Uterus (tissue), 4 donors: Measurements from ENCODE around the gene COPA. TPM values are rescaled to one million over a fixed set of nuclear protein-coding genes. Genes with fewer than 3 reads are reported as not detected.

Experiments used
- DNase-seq, 2 donors: peaks; one replicate each; pipeline ENCODE4 v3.0.0-alpha.2; 2019 to 2020
- H3K27ac ChIP-seq, 2 donors: fragments of 200-600 bp; sonication (generic); 1 replicate in 1 of 2; 2 replicates in 1 of 2; pipeline ENCODE4 v1.5.1; 2016 to 2018
- H3K27me3 ChIP-seq, 2 donors: fragments of 200-600 bp; sonication (generic); one replicate each; pipeline ENCODE4 v1.5.1; 2018 to 2019; ENCODE audit warnings: control low read depth in 1 of 2
- H3K36me3 ChIP-seq, 2 donors: fragments of 200-600 bp; sonication (generic); one replicate each; pipeline ENCODE4 v1.5.1; 2019; ENCODE audit warnings: control low read depth in 1 of 2
- H3K4me1 ChIP-seq, 2 donors: fragments of 200-600 bp; sonication (generic); one replicate each; pipeline ENCODE4 v1.5.1; 2018 to 2019; ENCODE audit warnings: control low read depth in 1 of 2
- H3K4me3 ChIP-seq, 2 donors: fragments of 200-600 bp; sonication (generic); 1 replicate in 1 of 2; 2 replicates in 1 of 2; pipeline ENCODE4 v1.5.1; 2018 to 2019; ENCODE audit warnings: mild to moderate bottlenecking in 1 of 2
- H3K9me3 ChIP-seq, 2 donors: fragments of 200-600 bp; sonication (generic); one replicate each; pipeline ENCODE4 v1.5.1; 2019; ENCODE audit warnings: control low read depth in 1 of 2
- CTCF ChIP-seq, 4 experiments: fragments of 200-600 bp in 2 of 4; fragments of 450-650 bp in 2 of 4; sonication (generic) in 2 of 4; IDR thresholded peaks; one replicate each; pipeline ENCODE4 v1.5.1; 2016 to 2019; ENCODE audit warnings: antibody characterized with exemption in 4 of 4, mild to moderate bottlenecking in 2 of 4, moderate library complexity in 1 of 4
- POLR2A ChIP-seq, 2 donors: fragments of 450-650 bp; IDR thresholded peaks; one replicate each; pipeline ENCODE4 v1.6.1; 2016; ENCODE audit warnings: antibody characterized with exemption in 2 of 2, mild to moderate bottlenecking in 1 of 2, moderate library complexity in 1 of 2
- intact Hi-C: fragments of 100-400 bp; cut with DNase I; formaldehyde crosslinking; loops from one replicate; pipeline ENCODE4 v1.15.1; 2023; ENCODE audit warnings: low total_unique reads
- total RNA-seq, 4 donors: library from RNA; depleted of rRNA in 3 of 4; stranded (reverse); fragments of >200 nt in 3 of 4; gene quantifications; one replicate each; pipeline versions ENCODE4 v1.1.0 to v1.2.4, GENCODE V29; 2014 to 2023
- donor health status: DM: yes; HTN: yes; CAD: no.

The COPA gene
- total RNA-seq, 4 donors from 2014 or later: 71.2 to 211 (median 130) TPM

GRCh38 chr1:160330119-160330518, 12.9 kb downstream of the COPA start:
- Histone ChIP-seq H3K4me1 (no peaks in the 10 kb centered on the region), H3K27ac (no peak overlapping the region), H3K4me3 (no peak overlapping the region), H3K36me3 (no peaks in the 10 kb centered on the region), H3K9me3 (no peaks in the 10 kb centered on the region), H3K27me3 (no peaks in the 10 kb centered on the region)
- no peak for DNase-seq
- intact Hi-C loops: no loop called here
- no peak for TF ChIP-seq POLR2A (IDR thresholded peaks at IDR 0.05)
- no peak for TF ChIP-seq CTCF (IDR thresholded peaks at IDR 0.05)

- Histone ChIP-seq H3K27me3 (no peaks in the 10 kb centered on the region), H3K4me3 (no peak overlapping the region), H3K36me3 (no peaks in the 10 kb centered on the region), H3K4me1 (no peaks in the 10 kb centered on the region), H3K27ac (no peak overlapping the region), H3K9me3 (no peaks in the 10 kb centered on the region)
- no peak for TF ChIP-seq POLR2A (IDR thresholded peaks at IDR 0.05)
- TF ChIP-seq CTCF (IDR thresholded peaks at IDR 0.05): no peak
- no peak for DNase-seq
- intact Hi-C loops: no loop called here
These were observed 14.9 kb downstream of the COPA start for GRCh38 chr1:160328184-160328583.

- no peak for DNase-seq
- Histone ChIP-seq H3K27ac (no peak overlapping the region), H3K27me3 (no peaks in the 10 kb centered on the region), H3K4me3 (no peak overlapping the region), H3K36me3 (no peaks in the 10 kb centered on the region), H3K4me1 (no peaks in the 10 kb centered on the region), H3K9me3 (no peaks in the 10 kb centered on the region)
- TF ChIP-seq POLR2A (IDR thresholded peaks at IDR 0.05) (no peak), CTCF (IDR thresholded peaks at IDR 0.05) (no peak)
- intact Hi-C loops: no loop called here
These were observed 16.6 kb downstream of the COPA start for GRCh38 chr1:160326418-160326817.

GRCh38 chr1:160325252-160325651, 17.8 kb downstream of the COPA start:
- no peaks in the 10 kb centered on the region for H3K36me3 ChIP-seq
- no peak overlapping the region for H3K4me3 ChIP-seq
- no peaks in the 10 kb centered on the region for H3K4me1 ChIP-seq
- no peak for DNase-seq
- no peaks in the 10 kb centered on the region for H3K9me3 ChIP-seq
- no peak overlapping the region for H3K27ac ChIP-seq
- no peaks in the 10 kb centered on the region for H3K27me3 ChIP-seq
- no peak for TF ChIP-seq CTCF (IDR thresholded peaks at IDR 0.05)
- TF ChIP-seq POLR2A (IDR thresholded peaks at IDR 0.05): no peak
- intact Hi-C loops: no loop called here

GRCh38 chr1:160322831-160323230, 20.2 kb downstream of the COPA start:
- Histone ChIP-seq H3K4me3 (no peak overlapping the region), H3K27me3 (no peaks in the 10 kb centered on the region), H3K4me1 (no peaks in the 10 kb centered on the region), H3K9me3 (no peaks in the 10 kb centered on the region), H3K27ac (no peak overlapping the region), H3K36me3 (no peaks in the 10 kb centered on the region)
- DNase-seq: no peak
- no peak for TF ChIP-seq CTCF (IDR thresholded peaks at IDR 0.05)
- no peak for TF ChIP-seq POLR2A (IDR thresholded peaks at IDR 0.05)
- intact Hi-C loops: no loop called here
